K562 (cell line): Measurements from ENCODE around the gene PITPNM1. TPM values are rescaled to one million over a fixed set of nuclear protein-coding genes. Genes with fewer than 3 reads are reported as not detected.
A peak's percentile ranks its signal among the peaks of the same experiment; 100 is the strongest.

Experiments
- ATAC-seq: fragments of 200-7000 bp; cut with Tn5 transposase; 3 replicates; pipeline ENCODE4 v1.9.1; 2020; ENCODE audit warnings: moderate library complexity
- BruUV-seq: library from RNA; stranded (reverse); fragments of 400-500 nt; replicated peaks from 2 replicates; lab custom pipeline; 2021; lab: Mats Ljungman, UMichigan
- CTCF ChIA-PET: fragments of 300-600 bp; formaldehyde crosslinking; extraction: SDS; loops from one replicate; lab custom pipeline; 2021; ENCODE audit warnings: low intra/inter-chr PET ratio; lab: Yijun Ruan, JAX
- POLR2A ChIA-PET: fragments of 300-600, 350-650 bp; sonication (Branson Sonifier 250); formaldehyde crosslinking; extraction: SDS; loops from one replicate; lab custom pipeline; 2021; ENCODE audit warnings: antibody characterized with exemption, inconsistent platforms; lab: Yijun Ruan, JAX
- DNase-seq, 4 experiments: peaks; one replicate each; pipeline versions ENCODE4 v3.0.0 to v3.0.0-alpha.2; 2011 to 2018; ENCODE audit warnings: low spot score in 3 of 4, mixed read lengths in 3 of 4; ENCODE audit errors: extremely low read depth in 1 of 4
- FAIRE-seq: peaks from 2 replicates; lab custom pipeline; 2011; peaks lifted over from hg19 to GRCh38; lab: Jason Lieb, UNC
- H2AFZ ChIP-seq: 2 replicates; pipeline ENCODE4 v1.6.0; 2011; ENCODE audit warnings: low read depth, low read length, control low read depth, inconsistent platforms
- H3K27ac ChIP-seq: fragments of 200-600 bp; 3 replicates; pipeline ENCODE4 v1.8.0; 2011; ENCODE audit warnings: low read depth, mild to moderate bottlenecking, control low read depth, inconsistent platforms, low read length, moderate library complexity, mixed read lengths; ENCODE audit errors: extremely low read depth
- H3K27me3 ChIP-seq, 2 experiments: fragments of 300-600 bp in 1 of 2; 2 replicates in 1 of 2; 3 replicates in 1 of 2; pipeline versions ENCODE4 v1.6.0 to v1.8.0; 2011; ENCODE audit warnings: inconsistent platforms in 2 of 2, low read length in 2 of 2, mild to moderate bottlenecking in 1 of 2, mixed read lengths in 1 of 2, moderate library complexity in 1 of 2; ENCODE audit not compliant: control insufficient read depth in 2 of 2, insufficient read depth in 2 of 2
- H3K36me3 ChIP-seq: fragments of 300-600 bp; 3 replicates; pipeline ENCODE4 v1.8.0; 2011; ENCODE audit warnings: mild to moderate bottlenecking, low read length, inconsistent platforms; ENCODE audit not compliant: control insufficient read depth, insufficient read depth
- H3K4me1 ChIP-seq, 2 experiments: fragments of 200-600 bp in 1 of 2; replicated peaks in 1 of 2; 2 replicates in 1 of 2; 3 replicates in 1 of 2; pipeline versions ENCODE4 v1.5.1 to v1.8.0; 2011; ENCODE audit warnings: inconsistent platforms in 2 of 2, low read length in 2 of 2, mild to moderate bottlenecking in 1 of 2, mixed read lengths in 1 of 2, moderate library complexity in 1 of 2; ENCODE audit not compliant: control insufficient read depth in 2 of 2, insufficient read depth in 2 of 2
- H3K4me2 ChIP-seq: 2 replicates; pipeline ENCODE4 v1.6.1; 2011; ENCODE audit warnings: low read length, control low read depth, inconsistent platforms, mixed read lengths; ENCODE audit not compliant: insufficient read depth
- H3K4me3 ChIP-seq: fragments of 200-600 bp; sonication (generic), shearing (Covaris generic); 2 replicates; pipeline ENCODE4 v1.5.1; 2016; ENCODE audit warnings: control low read depth, inconsistent platforms
- H3K79me2 ChIP-seq: fragments of 200-600 bp; 3 replicates; pipeline ENCODE4 v1.8.0; 2011; ENCODE audit warnings: low read length, inconsistent platforms; ENCODE audit not compliant: control insufficient read depth, insufficient read depth
- H3K9ac ChIP-seq, 2 experiments: 2 replicates each; pipeline versions ENCODE4 v1.6.0 to v1.6.1; 2011; ENCODE audit warnings: low read depth in 2 of 2, low read length in 2 of 2, control low read depth in 1 of 2, inconsistent platforms in 1 of 2, mild to moderate bottlenecking in 1 of 2, mixed read lengths in 1 of 2; ENCODE audit not compliant: insufficient read depth in 1 of 2
- H3K9me1 ChIP-seq: one replicate; pipeline ENCODE4 v1.6.0; 2011; ENCODE audit warnings: inconsistent platforms, mild to moderate bottlenecking, low read length, moderate library complexity; ENCODE audit not compliant: control insufficient read depth, insufficient read depth
- H3K9me3 ChIP-seq: replicated peaks from 2 replicates; pipeline ENCODE4 v1.5.1; 2011; ENCODE audit warnings: low read depth, low read length, inconsistent platforms; ENCODE audit not compliant: control insufficient read depth, insufficient read depth
- H4K20me1 ChIP-seq: replicated peaks from 2 replicates; pipeline ENCODE4 v1.6.1; 2011; ENCODE audit warnings: low read length, inconsistent platforms, mixed read lengths; ENCODE audit not compliant: control insufficient read depth, insufficient read depth
- CUX1 ChIP-seq: fragments of 200-800 bp; sonication (Bioruptor generic); IDR thresholded peaks from 2 replicates; pipeline ENCODE4 v1.6.1; 2016; ENCODE audit warnings: missing genetic modification characterization, missing compliant biosample characterization
- EHMT2 ChIP-seq: fragments of 450-650 bp; IDR thresholded peaks from 2 replicates; pipeline ENCODE4 v1.6.1; 2018; ENCODE audit warnings: antibody characterized with exemption
- ILF3 ChIP-seq: fragments of 450-650 bp; IDR thresholded peaks from 2 replicates; pipeline ENCODE4 v1.6.1; 2018; ENCODE audit warnings: antibody characterized with exemption, mild to moderate bottlenecking, moderate library complexity, borderline replicate concordance
- MXD1 ChIP-seq: fragments of 250-450 bp; sonication (Bioruptor Pico); IDR thresholded peaks from 2 replicates; pipeline ENCODE4 v1.8.0; 2021; ENCODE audit warnings: borderline replicate concordance, mild to moderate bottlenecking, moderate library complexity; ENCODE audit not compliant: poor library complexity, severe bottlenecking
- PHF8 ChIP-seq: fragments of 200-600 bp; sonication (generic); IDR thresholded peaks from 2 replicates; pipeline ENCODE4 v1.6.1; 2012; ENCODE audit warnings: mixed run types, mild to moderate bottlenecking, inconsistent platforms, low read length, moderate library complexity, borderline replicate concordance
- POLR2G ChIP-seq: fragments of 200-400 bp; formaldehyde crosslinking; IDR thresholded peaks from 2 replicates; pipeline ENCODE4 v1.6.1; 2017; ENCODE audit warnings: low read depth, mild to moderate bottlenecking, antibody characterized with exemption, low read length, moderate library complexity
- PTTG1 ChIP-seq: fragments of 450-650 bp; IDR thresholded peaks from 2 replicates; pipeline ENCODE4 v1.6.1; 2016; ENCODE audit warnings: low read depth, mild to moderate bottlenecking, missing genetic modification characterization, missing compliant biosample characterization
- TAF1 ChIP-seq: IDR thresholded peaks from 2 replicates; pipeline ENCODE4 v1.6.1; 2011; ENCODE audit warnings: mild to moderate bottlenecking, low read length, moderate library complexity; ENCODE audit not compliant: insufficient read depth, control insufficient read depth, severe bottlenecking; ENCODE audit errors: extremely low read depth
- TCF3 ChIP-seq: sonication (generic); formaldehyde crosslinking; IDR thresholded peaks from 2 replicates; pipeline ENCODE4 v1.4.0; 2020; ENCODE audit warnings: mild to moderate bottlenecking, missing genetic modification reagents
- WHSC1 ChIP-seq: IDR thresholded peaks from one replicate; pipeline ENCODE4 v1.6.1; 2012; ENCODE audit warnings: low read length, control low read depth, inconsistent platforms
- ZC3H8 ChIP-seq: fragments of 450-650 bp; IDR thresholded peaks from 2 replicates; pipeline ENCODE4 v1.6.1; 2017
- ZNF12 ChIP-seq: sonication (generic); formaldehyde crosslinking; IDR thresholded peaks from 2 replicates; pipeline ENCODE4 v1.4.0; 2020; ENCODE audit warnings: mild to moderate bottlenecking, missing genetic modification reagents
- ZNF239 ChIP-seq: fragments of 250-450 bp; sonication (Bioruptor Pico); IDR thresholded peaks from 2 replicates; pipeline ENCODE4 v1.4.0; 2020; ENCODE audit warnings: mild to moderate bottlenecking
- ZNF347 ChIP-seq: fragments of 450-650 bp; formaldehyde crosslinking; IDR thresholded peaks from 2 replicates; pipeline ENCODE4 v1.4.0; 2020; ENCODE audit warnings: low read depth, mild to moderate bottlenecking, moderate library complexity
- ZNF41 ChIP-seq: fragments of 250-450 bp; sonication (Bioruptor Pico); conservative IDR thresholded peaks from 2 replicates; pipeline ENCODE4 v1.4.0; 2020; ENCODE audit warnings: mild to moderate bottlenecking
- WGBS: fragments of 100-300 bp; shearing (Covaris generic); methylation state at CpG from one replicate; pipeline ENCODE4 v1.1.6; 2016; ENCODE audit warnings: low coverage, mixed read lengths; ENCODE audit not compliant: insufficient coverage; ENCODE audit errors: missing lambda C conversion rate; 5-methylcytosine and 5-hydroxymethylcytosine counted together
- in situ Hi-C: fragments of 300-500 bp; cut with MboI; formaldehyde crosslinking; loops from 4 replicates; pipeline ENCODE4 v1.15.0; 2018; ENCODE audit warnings: inconsistent platforms, mixed read lengths
- intact Hi-C: fragments of 100-400 bp; cut with micrococcal nuclease; formaldehyde crosslinking; loops from 2 replicates; pipeline ENCODE4 v1.14.2; 2022
- polyA plus RNA-seq, 8 experiments: library from polyadenylated mRNA; depleted of rRNA in 4 of 8; stranded (reverse) in 5 of 8; unstranded in 3 of 8; fragments of >200 nt; fragmentation: Nextera tagmentation in 2 of 8; fragmentation: Illumina TruSeq in 1 of 8; extraction: Ambion mirVana in 2 of 8; extraction: Trizol in 1 of 8; gene quantifications; 2 replicates each; pipeline versions ENCODE4 v1.2.1 to v1.2.3, GENCODE V29; 2011 to 2014; ENCODE audit warnings: inconsistent platforms in 1 of 8, missing spikeins in 1 of 8
- total RNA-seq, 7 experiments: library from RNA; depleted of rRNA in 6 of 7; stranded (reverse); fragments of >200 nt in 6 of 7; fragmentation: Illumina TruSeq in 2 of 7; extraction: Trizol in 2 of 7; gene quantifications; 2 replicates each; pipeline versions ENCODE4 v1.2.1 to v1.2.3, GENCODE V29; 2011 to 2021; ENCODE audit warnings: low replicate concordance in 1 of 7

Gene PITPNM1
- total and polyA plus RNA-seq, 9 of the 15 experiments (the other 6 are each of a cell fraction or from before 2014, with no cell fraction given): 0.11 to 53.7 (median 16.0) TPM

GRCh38 chr11:67453816-67454732 lies 51.1 kb downstream of the PITPNM1 start:
- intact Hi-C loops (no loop called here), in situ Hi-C loops (no loop called here)
- H2AFZ ChIP-seq: no peak overlapping the region
- no peaks in the 10 kb centered on the region for H3K36me3 ChIP-seq
- H4K20me1 ChIP-seq: no peaks in the 10 kb centered on the region
- no TSS peak for BruUV-seq
- H3K27ac ChIP-seq: no peak overlapping the region
- 68% methylated on average over 17 of the region's 21 CpGs for WGBS
- ChIA-PET POLR2A (interaction anchor here (0.6 kb wide), 1 partner anchor 85 kb away, joined by 3 read pairs; no protein-coding TSS in a partner anchor), CTCF (no interaction called here)
- no peak for DNase-seq
- H3K9me3 ChIP-seq: no peaks in the 10 kb centered on the region
- FAIRE-seq: no peak
- H3K9me1 ChIP-seq: no peaks in the 10 kb centered on the region
- ATAC-seq: no peak
- no peaks in the 10 kb centered on the region for H3K79me2 ChIP-seq
- H3K4me2 ChIP-seq: no peak overlapping the region
- peak overlapping the region in 1 of 2 experiments; percentile 4; a peak in 2 of 4 replicates for H3K9ac ChIP-seq
- H3K4me1 ChIP-seq: peaks cover 0 to 49% of the 10 kb centered on the region in 2 experiments; a peak in 2 of 5 replicates
- no peaks in the 10 kb centered on the region for H3K27me3 ChIP-seq
- no peak overlapping the region for H3K4me3 ChIP-seq
- TF ChIP-seq PTTG1 (tag) (no peak), WHSC1 (no peak), POLR2G (no peak), PHF8 (no peak), EHMT2 (no peak), ZNF347 (CRISPR knock-in tag) (no peak), MXD1 (CRISPR knock-in tag) (no peak), ZNF12 (CRISPR knock-in tag) (no peak), ZC3H8 (no peak), TAF1 (no peak), ZNF239 (CRISPR knock-in tag) (no peak), ILF3 (no peak), TCF3 (CRISPR knock-in tag) (no peak), CUX1 (no peak), ZNF41 (CRISPR knock-in tag) (no peak)
